ENCODE measurements around the gene MAGI3.
"Not testable (repeated sequence)": the region's sequence is repeated elsewhere in the genome, so short reads cannot be mapped to it uniquely, and the experiment has no call there.

MAGI3 gene

DNA sequence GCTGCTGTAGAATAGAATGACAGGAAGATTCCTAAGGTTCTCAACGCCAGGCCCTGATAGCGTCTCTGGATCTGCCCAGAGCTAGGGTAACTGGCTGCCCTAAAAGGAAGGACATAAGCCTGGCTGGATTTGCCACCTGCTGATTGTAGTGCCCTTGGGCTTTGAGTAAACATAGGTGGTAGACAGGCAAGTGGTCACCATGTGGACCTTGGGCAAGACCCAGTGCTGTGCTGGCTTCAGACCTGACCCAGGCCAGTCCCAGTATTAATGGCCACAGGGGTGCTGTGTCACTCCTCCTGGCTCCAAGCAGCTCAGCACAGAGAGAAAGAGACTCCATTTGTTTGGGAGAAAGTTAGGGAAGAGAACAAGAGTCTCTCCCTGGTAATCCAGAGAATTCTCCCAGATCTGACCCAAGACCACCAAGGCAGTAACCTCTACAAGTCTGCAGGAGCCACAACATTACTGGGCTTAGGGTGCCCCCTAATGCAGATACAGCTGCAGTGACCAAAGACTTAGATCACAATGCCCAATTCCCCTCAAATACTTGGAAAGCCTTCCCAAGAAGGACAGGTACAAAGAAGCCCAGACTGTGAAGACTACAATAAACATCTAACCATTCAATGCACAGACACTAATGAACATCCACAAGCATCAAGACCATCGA is 324.4 kb downstream of the MAGI3 start:
- no peak overlapping the region for H3K27ac ChIP-seq
- no peak overlapping the region for H3K4me3 ChIP-seq
- DNase-seq (ENCODE audit: low spot score), result no peak
- TF ChIP-seq, protein P1, sequence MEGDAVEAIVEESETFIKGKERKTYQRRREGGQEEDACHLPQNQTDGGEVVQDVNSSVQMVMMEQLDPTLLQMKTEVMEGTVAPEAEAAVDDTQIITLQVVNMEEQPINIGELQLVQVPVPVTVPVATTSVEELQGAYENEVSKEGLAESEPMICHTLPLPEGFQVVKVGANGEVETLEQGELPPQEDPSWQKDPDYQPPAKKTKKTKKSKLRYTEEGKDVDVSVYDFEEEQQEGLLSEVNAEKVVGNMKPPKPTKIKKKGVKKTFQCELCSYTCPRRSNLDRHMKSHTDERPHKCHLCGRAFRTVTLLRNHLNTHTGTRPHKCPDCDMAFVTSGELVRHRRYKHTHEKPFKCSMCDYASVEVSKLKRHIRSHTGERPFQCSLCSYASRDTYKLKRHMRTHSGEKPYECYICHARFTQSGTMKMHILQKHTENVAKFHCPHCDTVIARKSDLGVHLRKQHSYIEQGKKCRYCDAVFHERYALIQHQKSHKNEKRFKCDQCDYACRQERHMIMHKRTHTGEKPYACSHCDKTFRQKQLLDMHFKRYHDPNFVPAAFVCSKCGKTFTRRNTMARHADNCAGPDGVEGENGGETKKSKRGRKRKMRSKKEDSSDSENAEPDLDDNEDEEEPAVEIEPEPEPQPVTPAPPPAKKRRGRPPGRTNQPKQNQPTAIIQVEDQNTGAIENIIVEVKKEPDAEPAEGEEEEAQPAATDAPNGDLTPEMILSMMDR (IDR thresholded peaks at IDR 0.05), result no peak

GRCh38 chr1:113717506-113717905 is 327.2 kb downstream of the MAGI3 start:
- H3K4me3 ChIP-seq; H3K27ac ChIP-seq; DNase-seq (ENCODE audit: low spot score): not testable (repeated sequence)

DNA sequence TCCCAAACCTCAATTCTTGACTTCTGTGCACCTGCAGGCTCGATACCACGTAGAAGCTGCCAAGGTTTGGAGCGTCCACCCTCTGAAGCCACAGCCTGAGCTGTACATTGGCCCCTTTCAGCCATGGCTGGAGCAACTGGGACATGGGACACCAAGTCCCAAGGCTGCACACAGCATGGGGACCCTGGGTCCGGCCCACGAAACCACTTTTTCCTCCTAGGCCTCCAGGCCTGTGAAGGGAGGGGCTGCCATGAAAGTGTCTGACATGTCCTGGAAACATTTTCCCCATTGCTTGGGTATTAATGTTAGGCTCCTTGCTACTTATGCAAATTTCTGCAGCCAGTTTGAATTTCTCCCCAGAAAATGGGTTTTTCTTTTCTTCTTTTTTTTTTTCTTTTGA is 328.3 kb downstream of the MAGI3 start:
- DNase-seq (ENCODE audit: low spot score); H3K4me3 ChIP-seq; H3K27ac ChIP-seq: not testable (repeated sequence)

GRCh38 chr1:113721010-113721409 is 330.7 kb downstream of the MAGI3 start:
- Histone ChIP-seq H3K27ac (no peak overlapping the region), H3K4me3 (no peak overlapping the region)
- no peak for DNase-seq (ENCODE audit: low spot score)
- TF ChIP-seq, protein P1 (IDR thresholded peaks at IDR 0.05), result no peak

GRCh38 chr1:113732802-113733201 is 342.5 kb downstream of the MAGI3 start:
- DNase-seq (ENCODE audit: low spot score), result no peak
- Histone ChIP-seq H3K4me3 (no peak overlapping the region), H3K27ac (no peak overlapping the region)
- TF ChIP-seq, protein P1 (IDR thresholded peaks at IDR 0.05), result no peak

- no peak for DNase-seq (ENCODE audit: low spot score)
- TF ChIP-seq, protein P1 (IDR thresholded peaks at IDR 0.05), result no peak
- Histone ChIP-seq H3K4me3 (no peak overlapping the region), H3K27ac (no peak overlapping the region)
Measured at GRCh38 chr1:113734357-113735055, 344.2 kb downstream of the MAGI3 start.

All from coronary artery (tissue), 2 donors.